Neuronal stem cell (in vitro differentiated cells): ENCODE data around the gene ISM1.

Source experiments
- DNase-seq: peaks from one replicate; pipeline ENCODE4 v3.0.0-alpha.2; 2013; ENCODE audit warnings: low spot score
- H2AFZ ChIP-seq: one replicate; pipeline ENCODE4 v1.6.1; 2013; ENCODE audit warnings: mild to moderate bottlenecking, low read length, inconsistent platforms
- H2AK5ac ChIP-seq: 2 replicates; pipeline ENCODE4 v1.6.1; 2013; ENCODE audit warnings: low read depth, mild to moderate bottlenecking, inconsistent platforms, low read length, moderate library complexity, mixed read lengths
- H2BK120ac ChIP-seq: 2 replicates; pipeline ENCODE4 v1.6.1; 2013; ENCODE audit warnings: low read depth, mild to moderate bottlenecking, inconsistent platforms, low read length, moderate library complexity, mixed read lengths
- H2BK12ac ChIP-seq: one replicate; pipeline ENCODE4 v1.6.1; 2013; ENCODE audit warnings: low read length, inconsistent platforms
- H2BK15ac ChIP-seq: 2 replicates; pipeline ENCODE4 v1.6.1; 2013; ENCODE audit warnings: mild to moderate bottlenecking, low read length, inconsistent platforms, mixed read lengths
- H2BK5ac ChIP-seq: one replicate; pipeline ENCODE4 v1.6.1; 2013; ENCODE audit warnings: inconsistent platforms, mild to moderate bottlenecking, low read length, moderate library complexity
- H3K14ac ChIP-seq: one replicate; pipeline ENCODE4 v1.6.1; 2013; ENCODE audit warnings: low read length, inconsistent platforms
- H3K18ac ChIP-seq: 2 replicates; pipeline ENCODE4 v1.6.1; 2013; ENCODE audit warnings: low read length, inconsistent platforms
- H3K23ac ChIP-seq: 2 replicates; pipeline ENCODE4 v1.6.1; 2013; ENCODE audit warnings: low read depth, mild to moderate bottlenecking, mixed read lengths, low read length, inconsistent platforms; ENCODE audit not compliant: poor library complexity
- H3K27ac ChIP-seq: replicated peaks from 3 replicates; pipeline ENCODE4 v1.5.1; 2013; ENCODE audit warnings: low read length, inconsistent platforms
- H3K27me3 ChIP-seq, 3 experiments: 2 replicates each; pipeline ENCODE4 v1.6.1; 2013; ENCODE audit warnings: low read length in 3 of 3, mild to moderate bottlenecking in 2 of 3, inconsistent platforms in 1 of 3, low read depth in 1 of 3, mixed read lengths in 1 of 3, moderate library complexity in 1 of 3; ENCODE audit not compliant: control insufficient read depth in 3 of 3, insufficient read depth in 3 of 3
- H3K36me3 ChIP-seq, 2 donors: replicated peaks in 1 of 2; 2 replicates each; pipeline ENCODE4 v1.6.1; 2013; ENCODE audit warnings: low read length in 2 of 2; ENCODE audit not compliant: control insufficient read depth in 2 of 2, insufficient read depth in 2 of 2
- H3K4ac ChIP-seq: 2 replicates; pipeline ENCODE4 v1.6.1; 2013; ENCODE audit warnings: inconsistent platforms, mild to moderate bottlenecking, low read length, moderate library complexity
- H3K4me1 ChIP-seq, 2 donors: 1 replicate in 1 of 2; 2 replicates in 1 of 2; pipeline ENCODE4 v1.6.1; 2013; ENCODE audit warnings: low read length in 2 of 2, low read depth in 1 of 2; ENCODE audit not compliant: control insufficient read depth in 2 of 2, insufficient read depth in 1 of 2
- H3K4me2 ChIP-seq: one replicate; pipeline ENCODE4 v1.6.1; 2013; ENCODE audit warnings: mild to moderate bottlenecking, low read length, inconsistent platforms; ENCODE audit not compliant: insufficient read depth, poor library complexity, severe bottlenecking
- H3K4me3 ChIP-seq, 2 donors: 2 replicates each; pipeline ENCODE4 v1.5.1; 2013; ENCODE audit warnings: low read length in 2 of 2, mild to moderate bottlenecking in 2 of 2, inconsistent platforms in 1 of 2, moderate library complexity in 1 of 2
- H3K79me1 ChIP-seq: one replicate; pipeline ENCODE4 v1.6.1; 2013; ENCODE audit warnings: low read depth, mild to moderate bottlenecking, inconsistent platforms, low read length, moderate library complexity
- H3K9ac ChIP-seq: one replicate; pipeline ENCODE4 v1.6.1; 2013; ENCODE audit warnings: mild to moderate bottlenecking, low read depth, low read length, inconsistent platforms; ENCODE audit not compliant: poor library complexity
- H3K9me3 ChIP-seq, 2 donors: replicated peaks in 1 of 2; 2 replicates each; pipeline versions ENCODE3 to v1.6.1; 2013; ENCODE audit warnings: low read length in 2 of 2, mild to moderate bottlenecking in 2 of 2, inconsistent platforms in 1 of 2, low read depth in 1 of 2, mixed read lengths in 1 of 2, moderate library complexity in 1 of 2; ENCODE audit not compliant: control insufficient read depth in 2 of 2, insufficient read depth in 1 of 2
- H4K8ac ChIP-seq: one replicate; pipeline ENCODE4 v1.6.1; 2013; ENCODE audit warnings: low read depth, mild to moderate bottlenecking, inconsistent platforms, low read length, moderate library complexity
- H4K91ac ChIP-seq: one replicate; pipeline ENCODE4 v1.6.1; 2013; ENCODE audit warnings: low read length, low read depth, mild to moderate bottlenecking, inconsistent platforms; ENCODE audit not compliant: poor library complexity
- WGBS, 2 donors: extraction: QIAGEN DNeasy Blood & Tissue Kit; methylation state at CpG; one replicate each; pipeline ENCODE4 v1.1.7; 2013; ENCODE audit warnings: missing lambda C conversion rate in 2 of 2, mixed read lengths in 1 of 2; ENCODE audit not compliant: insufficient read length in 2 of 2, insufficient replicate concordance in 1 of 2; ENCODE audit errors: extremely low coverage in 2 of 2; 5-methylcytosine and 5-hydroxymethylcytosine counted together

Gene ISM1

DNA sequence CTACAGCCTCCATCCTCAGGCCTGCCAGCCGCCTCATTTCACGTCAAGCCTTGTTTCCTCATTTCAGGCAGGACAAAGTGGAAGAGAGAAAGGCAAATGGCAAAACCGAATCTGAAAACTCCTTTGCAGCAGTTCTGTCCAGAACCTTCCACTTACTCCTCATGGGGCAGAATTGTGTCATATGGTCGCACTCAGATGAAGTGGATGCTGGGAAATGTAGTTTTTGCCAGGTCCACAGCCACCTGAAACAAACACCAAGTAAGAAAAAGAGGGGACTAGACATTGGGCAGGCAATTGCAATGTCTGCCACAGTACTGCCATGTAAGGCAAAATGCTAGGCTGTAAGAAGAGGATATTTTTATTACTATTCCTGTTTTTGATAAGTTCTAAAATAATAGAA, 44.9 kb downstream of the ISM1 start:
- H3K18ac ChIP-seq, result no peak overlapping the region

GRCh38 chr20:13267231-13267630, 46.2 kb downstream of the ISM1 start:
- Histone ChIP-seq H3K9ac (no peak overlapping the region), H3K14ac (no peak overlapping the region), H3K4me2 (no peak overlapping the region), H2AK5ac (no peak overlapping the region), H3K4me1 (peaks cover 0 to 7% of the 10 kb centered on the region in 2 donors), H3K4ac (no peak overlapping the region), H4K8ac (no peak overlapping the region), H2AFZ (no peak overlapping the region), H3K4me3 (no peak overlapping the region), H2BK120ac (no peak overlapping the region), H3K9me3 (no peaks in the 10 kb centered on the region), H3K79me1 (no peaks in the 10 kb centered on the region), H3K27ac (no peak overlapping the region), H2BK5ac (no peak overlapping the region), H3K27me3 (no peaks in the 10 kb centered on the region), H3K36me3 (no peaks in the 10 kb centered on the region), H4K91ac (no peak overlapping the region), H3K18ac (no peak overlapping the region), H2BK15ac (no peak overlapping the region), H3K23ac (no peak overlapping the region), H2BK12ac (no peak overlapping the region)
- DNase-seq, result no peak
- no CpG with 5 or more reads among the region's 7 CpGs for WGBS, 2 donors

More for the DNA sequence above, 44.9 kb downstream of the ISM1 start:
- peak overlapping the region in 1 of 2 donors; percentile 50 for H3K4me3 ChIP-seq
- DNase-seq, result no peak
- H3K9ac ChIP-seq, result no peak overlapping the region
- H3K36me3 ChIP-seq, result no peaks in the 10 kb centered on the region
- H4K91ac ChIP-seq, result no peak overlapping the region
- no CpG with 5 or more reads among the region's 4 CpGs for WGBS, 2 donors
- H3K9me3 ChIP-seq, result no peaks in the 10 kb centered on the region
- H3K4ac ChIP-seq, result no peak overlapping the region
- H2BK120ac ChIP-seq, result no peak overlapping the region
- no peak overlapping the region for H2AK5ac ChIP-seq
- H2BK12ac ChIP-seq, result no peak overlapping the region
- no peaks in the 10 kb centered on the region for H3K27me3 ChIP-seq
- no peak overlapping the region for H3K27ac ChIP-seq
- no peak overlapping the region for H2BK15ac ChIP-seq
- H3K23ac ChIP-seq, result no peak overlapping the region
- H4K8ac ChIP-seq, result no peak overlapping the region
- H3K4me2 ChIP-seq, result no peak overlapping the region
- H2AFZ ChIP-seq, result no peak overlapping the region
- H2BK5ac ChIP-seq, result no peak overlapping the region
- peaks cover 0 to 7% of the 10 kb centered on the region in 2 donors for H3K4me1 ChIP-seq
- no peak overlapping the region for H3K14ac ChIP-seq
- H3K79me1 ChIP-seq, result no peaks in the 10 kb centered on the region

GRCh38 chr20:13268953-13269352, 47.9 kb downstream of the ISM1 start:
- H2BK5ac ChIP-seq, result no peak overlapping the region
- H2AFZ ChIP-seq, result no peak overlapping the region
- H4K8ac ChIP-seq, result no peak overlapping the region
- peaks cover 0 to 6% of the 10 kb centered on the region in 2 donors for H3K4me1 ChIP-seq
- no peak overlapping the region for H3K4ac ChIP-seq
- H3K18ac ChIP-seq, result no peak overlapping the region
- H4K91ac ChIP-seq, result no peak overlapping the region
- no peak overlapping the region for H3K27ac ChIP-seq
- H3K79me1 ChIP-seq, result no peaks in the 10 kb centered on the region
- H3K4me3 ChIP-seq, result no peak overlapping the region
- WGBS, 2 donors, result no CpG with 5 or more reads among the region's 2 CpGs
- H3K36me3 ChIP-seq, result no peaks in the 10 kb centered on the region
- H2AK5ac ChIP-seq, result no peak overlapping the region
- DNase-seq, result no peak
- H3K27me3 ChIP-seq, result peaks cover 0 to 7% (median 0%) of the 10 kb centered on the region in 3 experiments
- H2BK15ac ChIP-seq, result no peak overlapping the region
- H2BK120ac ChIP-seq, result no peak overlapping the region
- H3K9me3 ChIP-seq, result no peaks in the 10 kb centered on the region
- H3K4me2 ChIP-seq, result no peak overlapping the region
- H3K23ac ChIP-seq, result no peak overlapping the region
- no peak overlapping the region for H2BK12ac ChIP-seq
- H3K14ac ChIP-seq, result no peak overlapping the region
- no peak overlapping the region for H3K9ac ChIP-seq

GRCh38 chr20:13270211-13270610, 49.1 kb downstream of the ISM1 start:
- H2BK15ac ChIP-seq, result no peak overlapping the region
- H3K4me3 ChIP-seq, result no peak overlapping the region
- H3K4ac ChIP-seq, result no peak overlapping the region
- no peak overlapping the region for H3K27ac ChIP-seq
- no peak overlapping the region for H2AK5ac ChIP-seq
- DNase-seq, result no peak
- H2BK12ac ChIP-seq, result no peak overlapping the region
- no peak overlapping the region for H3K4me2 ChIP-seq
- peaks cover 0 to 14% (median 0%) of the 10 kb centered on the region in 3 experiments for H3K27me3 ChIP-seq
- peaks cover 2 to 4% of the 10 kb centered on the region in 2 donors for H3K4me1 ChIP-seq
- H3K9me3 ChIP-seq, result no peaks in the 10 kb centered on the region
- no peak overlapping the region for H3K9ac ChIP-seq
- no peak overlapping the region for H3K18ac ChIP-seq
- no peaks in the 10 kb centered on the region for H3K36me3 ChIP-seq
- H4K91ac ChIP-seq, result no peak overlapping the region
- no peak overlapping the region for H2BK120ac ChIP-seq
- no peaks in the 10 kb centered on the region for H3K79me1 ChIP-seq
- no peak overlapping the region for H3K23ac ChIP-seq
- no peak overlapping the region for H2AFZ ChIP-seq
- H3K14ac ChIP-seq, result no peak overlapping the region
- no CpG with 5 or more reads among the region's 1 CpG for WGBS, 2 donors
- H4K8ac ChIP-seq, result no peak overlapping the region
- no peak overlapping the region for H2BK5ac ChIP-seq
